GM21447 (cell line): ENCODE measurements around the gene PKNOX2.

Source experiments
- ATAC-seq: cut with Tn5 transposase; IDR thresholded peaks from one replicate; pipeline ENCODE4 v1.9.1; 2021; ENCODE audit not compliant: unreplicated experiment

Gene PKNOX2

DNA sequence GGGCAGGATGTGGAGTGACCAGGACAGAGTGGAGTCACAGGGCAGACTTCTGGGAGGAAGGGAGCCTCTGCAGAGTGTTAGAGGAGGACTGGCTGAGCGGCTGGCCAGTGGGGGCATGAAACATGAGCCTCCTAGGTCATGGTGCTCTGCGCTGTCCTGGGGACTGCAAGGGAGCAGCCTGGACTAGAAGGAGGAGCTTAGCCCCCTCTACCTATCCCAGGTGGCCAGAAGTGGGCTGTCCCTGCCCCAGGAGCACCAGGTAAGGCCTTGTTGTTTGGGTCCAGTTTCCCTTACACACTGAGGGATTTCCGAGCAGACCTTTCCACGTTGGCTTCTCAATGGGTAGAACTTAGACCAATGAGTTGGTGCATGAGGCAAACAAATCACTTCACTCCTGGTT lies 7.4 kb downstream of the PKNOX2 start:
- ATAC-seq = no peak

DNA sequence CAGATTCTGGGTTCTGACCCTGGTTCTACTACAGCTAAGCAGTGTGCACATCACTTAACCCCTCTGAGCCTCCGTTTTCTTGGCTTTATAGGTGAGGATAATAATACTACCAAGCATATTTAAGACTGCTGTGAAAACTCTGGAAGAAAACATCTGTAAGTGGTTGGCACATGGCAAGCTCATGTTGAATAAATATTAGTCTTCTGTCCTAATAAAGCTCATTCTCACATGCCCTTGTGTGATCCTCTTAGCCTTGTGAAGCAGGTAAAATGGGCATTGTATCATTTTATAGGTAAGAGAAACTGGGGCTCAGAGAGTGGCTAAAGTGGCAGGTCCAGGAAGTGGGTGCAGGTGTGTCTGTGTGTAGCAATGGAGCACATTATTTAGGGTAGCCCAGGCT lies 8.5 kb downstream of the PKNOX2 start:
- no peak for ATAC-seq

DNA sequence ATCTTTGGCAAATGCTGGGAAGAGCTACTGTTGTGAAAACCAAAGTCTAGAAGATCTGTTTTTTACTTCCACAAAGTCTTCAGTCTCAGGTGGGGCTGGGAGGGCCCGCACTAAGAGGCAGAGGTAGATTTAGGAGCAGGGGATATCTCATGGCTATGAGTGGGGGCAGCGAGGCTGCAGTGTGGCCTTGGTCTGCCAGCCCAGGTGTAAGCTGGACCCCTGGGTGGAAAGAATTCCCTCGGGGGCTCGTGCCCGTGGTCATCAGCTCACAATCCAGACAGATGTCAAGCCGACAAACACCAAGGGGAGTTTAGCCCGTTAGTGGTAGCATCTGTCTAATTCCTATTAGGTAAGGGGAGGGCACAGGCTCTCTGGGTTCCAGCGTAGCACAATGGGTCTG lies 9.0 kb downstream of the PKNOX2 start:
- no peak for ATAC-seq

DNA sequence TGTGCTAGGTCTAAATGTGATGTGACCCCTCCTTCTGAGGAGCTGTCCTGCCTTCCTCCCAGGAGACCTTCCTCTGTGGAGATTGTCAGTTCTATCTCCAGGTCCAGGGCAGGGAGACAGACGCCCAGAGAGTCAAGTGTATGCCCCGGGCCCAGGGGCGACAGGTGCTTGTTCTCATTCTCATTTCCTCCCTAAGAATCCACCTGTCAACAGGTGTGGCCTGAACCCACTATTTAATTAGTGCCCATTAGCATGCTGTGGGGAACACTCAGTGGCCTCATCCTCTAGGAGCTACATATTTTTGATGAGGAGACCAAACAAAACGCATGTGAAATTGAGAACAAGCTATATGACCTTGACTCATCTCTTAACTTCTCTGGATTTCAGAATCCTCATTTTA lies 9.5 kb downstream of the PKNOX2 start:
- no peak for ATAC-seq

DNA sequence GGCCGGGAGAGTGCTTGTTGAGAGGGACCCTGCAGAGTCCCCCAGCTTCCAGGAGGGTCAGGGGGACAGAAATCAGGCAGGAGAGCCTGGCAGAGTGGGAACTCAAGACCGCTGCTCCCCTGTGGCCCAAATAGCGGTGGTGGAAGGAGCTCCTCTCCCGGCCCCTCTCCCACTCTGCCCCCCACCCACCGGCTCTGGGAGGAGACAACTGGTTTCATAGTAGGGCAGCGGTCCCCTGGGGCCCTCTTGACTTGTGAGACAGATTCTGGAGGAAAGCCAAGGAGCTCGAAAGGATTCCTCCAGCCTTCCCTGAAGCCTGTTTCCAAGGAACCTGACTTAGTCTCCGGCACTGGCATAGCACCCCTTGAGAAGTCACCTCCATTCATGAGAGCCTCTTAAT lies 10.1 kb downstream of the PKNOX2 start:
- ATAC-seq = no peak

DNA sequence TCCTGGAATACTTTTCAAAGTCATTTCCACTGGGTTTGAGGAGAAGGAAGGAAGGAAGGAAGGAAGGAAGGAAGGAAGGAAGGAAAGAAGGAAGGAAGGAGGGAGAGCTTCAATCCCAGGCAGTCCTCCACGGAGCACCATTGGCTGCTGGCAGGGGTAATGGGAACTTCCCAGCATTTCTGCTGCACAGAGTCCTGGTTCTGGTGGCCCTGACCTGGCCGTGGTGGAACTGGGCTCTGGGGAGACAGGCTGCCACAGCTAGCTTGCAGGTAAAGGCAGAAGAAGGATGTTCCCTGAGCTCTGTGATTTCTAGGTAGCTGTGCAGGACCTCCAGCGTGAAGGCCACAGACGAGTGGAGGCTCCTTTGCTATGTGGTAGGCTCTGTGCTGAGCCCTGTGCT lies 10.6 kb downstream of the PKNOX2 start:
- ATAC-seq = no peak

DNA sequence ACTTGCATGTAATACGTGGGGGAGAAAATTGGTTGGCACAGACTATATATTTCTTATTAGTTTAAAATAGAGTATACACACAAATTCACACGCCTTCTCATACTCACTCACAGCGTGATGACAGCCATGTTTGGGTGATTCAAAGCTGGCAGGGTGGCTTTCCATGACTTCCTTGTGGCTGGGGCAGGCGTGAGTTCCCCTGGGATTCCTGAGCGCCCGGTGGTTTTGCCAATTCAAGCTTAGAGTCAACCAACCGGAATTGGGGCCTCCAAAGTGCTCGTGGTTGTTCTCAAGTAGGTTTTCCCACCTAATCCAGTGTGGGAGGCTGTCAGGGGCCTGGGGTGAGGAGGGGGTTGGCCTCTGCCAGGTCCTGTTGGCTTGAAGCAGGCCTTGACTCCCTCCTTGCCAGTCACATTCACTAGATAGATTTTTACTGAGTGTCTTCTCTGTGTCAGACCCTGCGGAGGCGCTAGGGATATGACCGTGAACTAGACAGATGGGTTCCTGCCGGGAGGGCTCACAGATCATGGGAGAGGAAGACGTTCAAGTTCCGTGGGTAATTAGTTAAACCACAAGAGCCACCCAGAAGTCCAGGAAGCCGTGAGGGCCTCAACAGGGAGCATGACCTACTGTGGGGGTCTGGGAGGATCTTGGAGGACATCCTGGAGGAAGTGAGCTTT lies 11.5 kb downstream of the PKNOX2 start:
- ATAC-seq = no peak

DNA sequence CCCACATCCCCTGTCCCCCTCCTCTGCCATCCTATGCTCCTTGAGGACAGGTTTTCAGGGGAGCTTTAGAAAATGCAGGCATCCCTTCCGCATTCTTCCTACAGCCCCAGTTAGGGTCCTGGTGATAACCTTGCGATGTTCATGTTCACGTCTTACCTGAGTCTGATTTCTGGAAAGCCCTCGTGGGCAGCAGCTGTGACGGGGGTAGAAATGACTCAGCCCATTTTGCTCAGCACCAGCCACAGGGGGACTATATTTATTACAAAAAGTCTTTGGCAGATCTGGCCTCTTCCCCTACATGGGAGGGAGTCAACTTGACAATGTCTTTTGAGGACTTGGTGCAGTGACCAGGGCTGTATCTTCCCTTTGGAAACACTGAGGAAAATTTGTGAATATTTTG lies 12.3 kb downstream of the PKNOX2 start:
- peak; percentile 50 for ATAC-seq

DNA sequence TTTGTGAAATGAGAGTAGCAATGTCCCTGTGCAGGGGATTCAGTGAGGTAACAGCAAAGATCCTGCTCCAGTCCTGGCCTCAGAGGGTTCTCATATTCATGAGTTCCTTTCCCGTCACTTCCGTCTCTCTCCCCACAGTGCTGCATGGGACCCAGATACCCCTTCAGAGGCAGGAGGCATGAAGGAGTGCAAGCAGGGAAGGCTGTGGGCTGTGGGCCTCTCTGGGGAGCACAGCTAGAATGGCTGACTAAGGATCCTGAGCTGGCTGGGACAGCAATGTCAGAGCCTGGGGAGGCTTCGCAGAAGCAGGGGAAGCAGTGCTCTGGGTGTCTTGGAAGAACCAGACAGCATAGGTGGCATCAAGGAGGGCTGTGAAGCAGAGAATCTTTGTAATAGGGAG lies 13.0 kb downstream of the PKNOX2 start:
- ATAC-seq = no peak

DNA sequence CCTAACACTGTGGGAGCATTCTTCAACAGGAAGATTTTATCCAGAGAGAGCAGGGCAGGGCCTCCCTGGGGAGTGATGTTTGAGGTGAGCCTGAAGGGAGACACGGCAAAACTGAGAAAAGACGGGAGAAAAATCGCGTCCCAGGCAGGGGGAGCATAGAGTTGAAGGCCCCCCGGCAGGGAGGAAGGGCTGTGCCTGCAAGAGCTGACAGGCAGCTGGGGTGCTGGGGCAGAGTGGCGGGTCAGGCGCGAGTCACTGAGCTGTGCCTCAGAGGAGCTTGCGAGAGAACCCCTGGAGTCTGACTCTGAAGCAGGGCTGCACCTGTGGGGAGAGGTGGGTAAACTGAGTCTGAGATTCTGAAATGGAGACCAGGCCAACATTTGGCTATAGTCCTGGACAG lies 14.8 kb downstream of the PKNOX2 start:
- no peak for ATAC-seq

DNA sequence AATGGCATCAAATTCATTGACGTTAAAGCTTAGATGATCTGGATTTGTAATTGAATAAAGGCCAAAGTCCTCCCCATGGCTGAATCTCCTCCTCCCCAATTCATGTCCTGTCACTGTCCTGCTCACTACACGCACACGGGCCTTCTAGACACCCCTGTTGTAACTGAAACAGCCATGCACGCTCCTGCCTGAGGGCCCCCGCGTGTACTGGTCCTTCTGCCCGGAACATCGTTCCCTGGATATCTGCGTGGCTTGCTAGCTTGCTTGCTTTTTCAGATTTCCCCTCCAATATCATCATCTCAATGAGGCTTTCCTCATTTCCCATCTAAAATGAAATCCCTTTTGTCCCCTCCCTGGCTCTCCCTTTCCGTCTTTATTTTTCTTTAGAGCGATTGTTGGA lies 15.3 kb downstream of the PKNOX2 start:
- no peak for ATAC-seq

DNA sequence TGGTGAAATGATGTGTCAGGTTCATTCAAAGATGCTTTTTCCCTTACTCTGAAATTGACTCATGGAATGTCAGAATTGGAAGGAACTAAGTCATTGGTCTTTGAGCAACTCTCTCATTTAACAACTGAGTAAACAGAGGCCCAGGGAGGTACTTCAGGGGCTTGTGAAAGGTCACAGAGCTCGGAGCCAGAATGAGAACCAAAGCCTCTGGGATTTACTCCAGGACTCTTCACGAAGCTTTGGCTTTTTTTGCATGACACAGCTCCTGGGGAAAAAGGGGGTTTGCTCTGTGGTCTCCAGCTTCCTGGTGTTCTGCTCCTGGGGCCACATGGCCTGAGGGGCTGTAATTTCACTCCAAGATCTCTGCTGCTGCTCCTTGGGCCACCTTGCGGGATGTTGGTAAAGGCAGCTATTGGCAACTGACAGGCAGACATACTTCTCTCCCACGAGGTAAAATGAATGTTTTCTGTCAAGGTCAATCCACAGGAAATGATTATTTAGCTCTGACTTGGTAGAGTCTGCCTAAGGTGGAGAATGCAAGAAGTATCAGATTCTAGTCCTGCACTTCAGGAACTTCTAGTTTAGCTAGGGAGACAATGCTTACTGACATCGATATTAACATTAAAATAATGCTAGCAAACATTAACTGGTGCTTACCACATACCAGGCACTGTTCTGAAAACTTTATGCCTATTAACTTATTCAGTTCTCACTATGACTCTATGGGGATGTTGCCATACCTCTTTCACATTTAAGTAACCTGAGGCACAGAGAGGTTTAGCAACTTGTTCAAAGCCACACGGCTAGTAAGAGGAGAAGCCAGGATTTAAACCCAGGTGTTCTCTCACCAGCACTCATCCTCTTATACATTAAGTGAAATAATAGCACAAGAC lies 16.1 kb downstream of the PKNOX2 start:
- ATAC-seq = peak; percentile 75

DNA sequence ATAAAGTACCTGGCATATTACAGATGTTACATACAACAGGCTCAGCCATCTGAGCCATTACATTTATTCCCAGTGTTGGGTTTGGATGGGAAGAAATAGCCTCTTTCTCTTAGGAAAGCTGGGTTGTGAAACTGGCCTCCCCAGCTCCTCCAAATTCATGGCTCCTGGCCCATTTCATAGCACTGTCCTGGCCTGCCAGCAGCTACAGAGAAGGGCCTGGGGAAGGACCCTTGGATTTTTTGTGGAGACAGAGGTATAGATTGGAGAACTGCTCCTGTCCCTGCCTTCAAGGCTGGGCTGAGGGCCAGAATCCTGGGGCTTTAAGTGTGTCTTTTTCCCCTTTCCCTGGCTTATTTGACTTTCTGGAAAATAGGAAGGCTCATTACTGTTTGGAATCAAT lies 18.0 kb downstream of the PKNOX2 start:
- ATAC-seq = no peak

DNA sequence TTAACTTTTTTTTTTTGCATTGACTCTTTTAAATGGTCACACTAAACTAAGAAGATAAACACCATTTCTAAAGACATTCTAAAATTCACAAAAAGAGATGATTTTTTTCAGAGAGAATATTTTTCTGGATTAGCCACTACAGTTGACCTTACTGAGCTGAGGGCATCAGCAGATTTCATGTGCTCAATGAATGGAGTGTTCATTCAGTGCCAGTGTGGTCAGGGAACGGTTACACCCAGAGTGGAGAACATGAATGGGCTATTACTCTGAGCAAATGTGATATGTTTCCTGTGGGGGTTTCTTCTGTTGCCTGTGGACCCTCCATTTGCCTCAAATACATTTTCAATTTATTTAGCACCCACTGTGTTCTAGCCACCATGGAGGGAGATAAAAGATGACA lies 19.1 kb downstream of the PKNOX2 start:
- no peak for ATAC-seq

DNA sequence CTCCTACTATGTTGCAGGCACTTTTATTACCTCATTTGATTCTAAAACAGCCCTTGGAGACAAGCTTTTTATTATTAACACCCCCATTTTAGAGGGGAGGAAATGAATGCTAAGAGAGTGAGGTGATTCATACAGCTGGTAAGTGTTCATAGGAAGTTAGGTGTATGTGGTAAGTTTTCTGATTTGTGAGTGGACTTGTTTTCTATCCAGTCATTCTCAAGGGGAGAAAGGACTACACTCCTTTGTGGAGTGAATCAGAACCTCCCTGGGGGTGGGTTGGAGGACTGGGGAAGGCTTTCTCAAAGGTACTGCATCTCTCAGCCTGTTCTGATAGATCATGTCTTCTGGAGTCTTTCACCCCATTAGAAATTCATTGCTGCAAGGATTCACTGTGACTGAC lies 23.5 kb downstream of the PKNOX2 start:
- ATAC-seq = no peak

DNA sequence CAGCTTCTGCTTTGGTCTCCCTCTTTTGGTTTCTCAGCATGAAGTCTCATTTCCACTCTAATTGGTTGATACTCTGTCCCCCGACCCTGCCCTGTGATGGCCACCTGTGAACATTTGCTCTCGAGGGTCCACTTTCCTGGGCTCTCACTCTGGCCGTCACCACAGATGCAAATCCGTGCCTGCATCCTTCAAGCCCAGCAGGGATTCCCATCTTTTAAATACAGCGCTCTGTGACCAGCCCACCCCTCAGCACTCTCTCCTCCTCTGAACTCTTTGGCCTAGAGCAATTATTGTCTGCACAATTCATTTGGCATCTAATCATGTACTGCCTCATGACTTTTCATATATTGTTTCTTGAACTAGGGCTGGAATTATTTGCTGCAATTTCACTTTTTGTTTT lies 26.0 kb downstream of the PKNOX2 start:
- ATAC-seq = no peak

DNA sequence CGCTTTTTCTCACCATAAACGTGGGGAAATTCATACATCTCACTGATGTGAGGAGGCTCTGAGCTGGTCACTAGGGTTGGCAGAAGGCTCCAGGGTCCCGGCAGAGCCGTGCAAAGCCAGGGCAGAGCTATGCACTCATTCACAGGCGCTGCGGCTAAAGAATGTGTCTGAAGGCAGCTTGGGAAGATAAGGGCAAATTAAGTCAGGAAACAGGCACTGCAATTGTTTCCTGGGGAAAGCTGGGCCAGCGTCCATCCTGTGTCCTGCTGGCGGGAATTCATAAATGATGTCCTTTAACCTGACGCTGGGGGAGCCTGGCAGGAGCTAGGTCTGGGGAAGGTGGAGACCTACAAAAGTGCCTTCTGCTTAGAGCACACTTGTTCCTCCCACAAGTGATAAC lies 27.6 kb downstream of the PKNOX2 start:
- ATAC-seq = no peak

DNA sequence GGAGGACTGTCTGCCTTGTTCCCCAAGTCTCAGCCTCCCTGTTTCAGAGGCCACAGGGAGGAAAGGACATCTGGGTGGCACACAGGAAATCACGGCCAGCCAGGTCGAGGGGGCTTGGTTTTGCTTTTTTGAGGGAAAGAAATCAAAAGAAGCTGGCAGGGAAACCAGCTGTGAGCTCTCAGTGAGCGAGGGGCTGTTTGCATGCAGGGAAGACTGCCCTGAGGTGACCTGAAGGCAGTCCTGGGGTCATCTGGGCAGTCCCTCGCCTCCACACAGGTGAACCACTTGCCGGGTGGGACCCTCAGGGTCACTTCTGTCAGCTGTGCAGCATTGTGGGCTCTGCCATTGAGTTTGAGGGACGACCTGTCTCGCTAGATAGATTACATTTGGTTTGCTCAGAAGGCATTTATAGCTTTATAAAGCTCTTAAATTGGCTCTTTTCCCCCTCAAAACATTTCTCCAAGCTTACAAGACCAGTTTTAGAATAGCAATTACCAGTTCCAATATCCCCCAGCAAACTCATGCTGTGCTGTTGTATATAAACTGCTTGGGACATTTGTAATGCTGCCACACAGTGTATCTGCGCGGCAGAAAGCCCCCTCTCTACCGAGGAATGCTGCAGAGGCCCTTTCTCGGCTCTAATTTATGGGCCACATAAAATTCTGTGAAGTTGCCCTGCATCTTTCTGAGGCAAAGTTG lies 28.3 kb downstream of the PKNOX2 start:
- ATAC-seq = no peak

DNA sequence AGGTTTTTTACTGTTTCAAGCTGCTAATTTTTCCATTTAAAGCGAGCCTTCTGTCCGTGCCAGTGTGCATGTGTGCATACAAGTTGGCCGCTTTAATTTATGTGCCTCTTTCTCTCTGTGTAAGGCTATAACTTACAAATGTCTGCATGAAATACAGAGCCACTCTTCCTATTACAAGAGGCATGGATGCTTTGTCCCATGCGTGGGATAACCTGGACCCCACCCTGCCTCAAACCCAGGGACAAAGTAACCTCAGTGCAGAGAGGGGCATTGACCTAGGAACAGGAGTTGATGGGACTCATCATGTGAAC lies 28.8 kb downstream of the PKNOX2 start:
- no peak for ATAC-seq

DNA sequence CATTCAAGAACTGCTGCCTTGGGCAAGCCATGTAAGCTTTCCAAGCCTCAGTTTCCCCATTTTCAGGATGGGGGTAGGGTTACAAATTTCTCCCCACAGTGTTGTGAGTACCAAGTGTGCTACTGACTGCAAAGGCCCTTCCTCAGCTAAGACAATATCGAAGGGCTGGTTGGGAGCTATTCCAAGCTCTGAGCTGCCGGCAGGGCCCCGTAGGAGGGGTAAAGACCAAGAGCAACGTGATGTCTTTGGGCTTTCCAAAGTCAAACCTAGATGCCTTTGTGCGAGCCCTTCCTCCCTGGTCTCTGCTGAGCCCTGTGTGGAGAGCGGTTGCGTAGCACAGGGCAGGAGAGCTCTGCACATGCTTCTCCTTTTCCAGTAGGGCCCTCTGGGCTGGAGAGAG lies 29.3 kb downstream of the PKNOX2 start:
- ATAC-seq = no peak

DNA sequence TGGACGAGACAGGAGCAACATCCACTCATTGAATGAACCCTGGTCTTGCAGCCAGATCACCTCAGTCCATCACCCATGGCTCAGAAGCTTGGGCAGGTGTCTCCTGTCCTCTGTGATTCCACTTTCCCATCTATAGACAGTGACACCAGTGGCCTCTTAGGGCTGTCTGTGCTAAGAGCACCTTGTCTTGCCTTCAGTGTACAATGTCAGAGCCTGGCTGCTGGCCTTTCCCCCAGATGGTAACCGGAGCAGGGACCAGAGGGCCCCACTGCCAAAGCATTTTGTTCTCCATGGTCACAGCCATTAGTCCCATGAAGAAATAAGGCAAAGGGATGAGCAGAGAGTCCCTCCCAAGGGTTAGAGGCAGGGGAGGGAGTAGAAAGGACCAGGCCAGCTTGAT lies 35.4 kb downstream of the PKNOX2 start:
- no peak for ATAC-seq

DNA sequence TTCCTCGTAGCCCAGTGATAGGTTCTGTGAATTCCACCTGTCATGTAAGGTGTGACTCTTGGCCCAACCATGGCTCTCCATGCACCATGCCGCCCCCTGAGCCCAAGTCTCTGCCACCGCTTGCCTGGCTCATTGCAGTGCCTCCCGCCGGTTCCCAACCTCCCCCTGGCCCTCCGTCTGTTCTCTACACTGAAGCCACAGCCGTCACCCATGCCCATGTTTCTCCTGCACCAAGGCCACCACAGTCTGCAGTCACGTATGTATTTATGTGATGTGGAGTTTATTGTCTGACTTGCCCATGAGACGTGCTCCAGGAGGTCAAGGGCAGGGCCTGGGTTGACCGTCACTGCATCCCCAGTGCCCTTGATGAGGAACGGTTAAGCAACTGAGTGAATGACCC lies 35.9 kb downstream of the PKNOX2 start:
- ATAC-seq = no peak
